ENCODE results near the gene SPAG6. TPM values are rescaled to one million over a fixed set of nuclear protein-coding genes. Genes with fewer than 3 reads are reported as not detected.

SPAG6 gene
- total RNA-seq, 1 experiment from 2014 or later = 0.79 TPM

DNA sequence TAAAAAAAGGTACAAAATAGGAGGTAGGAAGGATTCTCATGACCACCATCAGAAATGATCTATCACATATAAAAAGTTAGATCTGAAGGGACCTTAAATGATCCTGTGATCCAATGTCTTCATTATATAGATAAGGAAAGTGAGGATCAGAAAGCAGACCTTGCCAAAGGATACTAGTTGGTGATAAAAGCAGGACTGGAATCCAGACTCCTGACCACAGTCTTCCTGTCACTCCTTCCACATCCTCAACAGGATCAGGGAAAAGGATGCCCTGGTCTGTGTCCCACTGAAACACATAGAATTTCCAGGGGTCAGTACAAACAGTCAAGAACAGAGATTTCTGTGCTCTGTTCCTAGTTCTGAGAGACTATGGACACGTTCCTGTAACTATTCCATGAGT, 97.2 kb downstream of the SPAG6 start:
- TF ChIP-seq, protein P1, sequence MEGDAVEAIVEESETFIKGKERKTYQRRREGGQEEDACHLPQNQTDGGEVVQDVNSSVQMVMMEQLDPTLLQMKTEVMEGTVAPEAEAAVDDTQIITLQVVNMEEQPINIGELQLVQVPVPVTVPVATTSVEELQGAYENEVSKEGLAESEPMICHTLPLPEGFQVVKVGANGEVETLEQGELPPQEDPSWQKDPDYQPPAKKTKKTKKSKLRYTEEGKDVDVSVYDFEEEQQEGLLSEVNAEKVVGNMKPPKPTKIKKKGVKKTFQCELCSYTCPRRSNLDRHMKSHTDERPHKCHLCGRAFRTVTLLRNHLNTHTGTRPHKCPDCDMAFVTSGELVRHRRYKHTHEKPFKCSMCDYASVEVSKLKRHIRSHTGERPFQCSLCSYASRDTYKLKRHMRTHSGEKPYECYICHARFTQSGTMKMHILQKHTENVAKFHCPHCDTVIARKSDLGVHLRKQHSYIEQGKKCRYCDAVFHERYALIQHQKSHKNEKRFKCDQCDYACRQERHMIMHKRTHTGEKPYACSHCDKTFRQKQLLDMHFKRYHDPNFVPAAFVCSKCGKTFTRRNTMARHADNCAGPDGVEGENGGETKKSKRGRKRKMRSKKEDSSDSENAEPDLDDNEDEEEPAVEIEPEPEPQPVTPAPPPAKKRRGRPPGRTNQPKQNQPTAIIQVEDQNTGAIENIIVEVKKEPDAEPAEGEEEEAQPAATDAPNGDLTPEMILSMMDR (IDR thresholded peaks at IDR 0.05; ENCODE audit: insufficient read depth in 1 of 2, low read depth in 1 of 2, low read length in 1 of 2, severe bottlenecking in 1 of 2, unreplicated experiment in 1 of 2) = no peak
- intact Hi-C loops (cut with micrococcal nuclease; ENCODE audit: unreplicated experiment) = no loop called here

DNA sequence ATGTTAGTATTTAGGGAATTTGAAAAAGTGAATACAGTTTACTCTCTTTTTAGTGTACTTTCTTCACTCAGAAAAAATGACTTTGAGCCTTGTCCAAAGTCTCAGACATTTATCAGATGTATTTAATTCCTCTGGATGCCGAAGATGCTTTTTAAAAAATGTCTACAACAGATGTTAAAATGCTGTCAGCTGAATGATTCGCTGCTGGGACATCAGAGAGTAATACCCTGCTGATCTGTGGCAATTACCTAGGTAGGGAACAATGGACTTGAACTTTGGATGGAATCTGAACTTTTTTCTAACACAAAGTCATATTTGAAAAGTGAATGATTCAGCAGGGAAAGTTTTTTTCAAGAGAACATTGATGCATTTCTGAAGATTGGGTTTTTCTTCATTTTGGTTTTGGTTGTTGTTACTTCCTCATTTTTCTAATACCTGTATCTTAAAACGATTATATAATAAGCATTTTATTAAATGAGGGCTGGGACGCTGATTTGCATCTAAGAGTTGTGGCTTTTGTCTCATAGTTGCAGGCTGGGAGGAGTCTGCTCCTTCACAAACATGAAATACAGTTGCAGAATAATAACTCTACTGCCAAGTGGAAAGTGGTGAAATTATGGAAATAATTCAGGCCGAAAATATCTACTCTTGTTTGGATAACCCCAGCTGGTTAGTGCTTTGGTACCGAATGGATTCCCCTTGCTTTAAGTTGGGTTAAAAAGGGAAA, 98.0 kb downstream of the SPAG6 start:
- Mint-ChIP-seq H3K4me1 (ENCODE audit: low read depth, unreplicated experiment) (peaks cover 71% of the 10 kb centered on the region), H3K27me3 (ENCODE audit: insufficient read depth, unreplicated experiment) (no peaks in the 10 kb centered on the region), H3K27ac (ENCODE audit: unreplicated experiment) (no peak overlapping the region), H3K4me3 (ENCODE audit: unreplicated experiment) (no peak overlapping the region), H3K36me3 (ENCODE audit: insufficient read depth, unreplicated experiment) (no peaks in the 10 kb centered on the region), H3K9me3 (ENCODE audit: unreplicated experiment) (no peaks in the 10 kb centered on the region)
- CTCF ChIA-PET = no interaction called here
- Histone ChIP-seq H3K27me3 (replicated peaks; ENCODE audit: control insufficient read depth, insufficient read depth, low read length) (no peaks in the 10 kb centered on the region), H3K4me3 (ENCODE audit: low read depth, low read length) (no peak overlapping the region), H3K4me1 (peaks cover 56% of the 10 kb centered on the region), H3K9me3 (no peaks in the 10 kb centered on the region), H3K36me3 (ENCODE audit: control insufficient read depth, insufficient read depth, low read length) (no peaks in the 10 kb centered on the region)
- POLR2A ChIA-PET = no interaction called here
- intact Hi-C loops (cut with micrococcal nuclease; ENCODE audit: unreplicated experiment) = no loop called here
- TF ChIP-seq, protein P1 (IDR thresholded peaks at IDR 0.05; ENCODE audit: insufficient read depth in 1 of 2, low read depth in 1 of 2, low read length in 1 of 2, severe bottlenecking in 1 of 2, unreplicated experiment in 1 of 2) = no peak
- no peak for DNase-seq
- BruUV-seq (replicated peaks) = no TSS peak

More for the DNA sequence above, 97.2 kb downstream of the SPAG6 start:
- DNase-seq = no peak
- no peaks in the 10 kb centered on the region for H3K36me3 ChIP-seq (ENCODE audit: control insufficient read depth, insufficient read depth, low read length)
- ChIA-PET CTCF (no interaction called here), POLR2A (no interaction called here)
- no peaks in the 10 kb centered on the region for H3K9me3 ChIP-seq
- BruUV-seq (replicated peaks) = no TSS peak
- H3K4me1 ChIP-seq = peaks cover 59% of the 10 kb centered on the region
- H3K27ac Mint-ChIP-seq (ENCODE audit: unreplicated experiment) = no peak overlapping the region
- H3K27me3 Mint-ChIP-seq (ENCODE audit: insufficient read depth, unreplicated experiment) = no peaks in the 10 kb centered on the region
- peaks cover 64% of the 10 kb centered on the region for H3K4me1 Mint-ChIP-seq (ENCODE audit: low read depth, unreplicated experiment)
- no peaks in the 10 kb centered on the region for H3K27me3 ChIP-seq (replicated peaks; ENCODE audit: control insufficient read depth, insufficient read depth, low read length)
- H3K4me3 Mint-ChIP-seq (ENCODE audit: unreplicated experiment) = no peak overlapping the region
- H3K9me3 Mint-ChIP-seq (ENCODE audit: unreplicated experiment) = no peaks in the 10 kb centered on the region
- no peaks in the 10 kb centered on the region for H3K36me3 Mint-ChIP-seq (ENCODE audit: insufficient read depth, unreplicated experiment)
- no peak overlapping the region for H3K4me3 ChIP-seq (ENCODE audit: low read depth, low read length)

DNA sequence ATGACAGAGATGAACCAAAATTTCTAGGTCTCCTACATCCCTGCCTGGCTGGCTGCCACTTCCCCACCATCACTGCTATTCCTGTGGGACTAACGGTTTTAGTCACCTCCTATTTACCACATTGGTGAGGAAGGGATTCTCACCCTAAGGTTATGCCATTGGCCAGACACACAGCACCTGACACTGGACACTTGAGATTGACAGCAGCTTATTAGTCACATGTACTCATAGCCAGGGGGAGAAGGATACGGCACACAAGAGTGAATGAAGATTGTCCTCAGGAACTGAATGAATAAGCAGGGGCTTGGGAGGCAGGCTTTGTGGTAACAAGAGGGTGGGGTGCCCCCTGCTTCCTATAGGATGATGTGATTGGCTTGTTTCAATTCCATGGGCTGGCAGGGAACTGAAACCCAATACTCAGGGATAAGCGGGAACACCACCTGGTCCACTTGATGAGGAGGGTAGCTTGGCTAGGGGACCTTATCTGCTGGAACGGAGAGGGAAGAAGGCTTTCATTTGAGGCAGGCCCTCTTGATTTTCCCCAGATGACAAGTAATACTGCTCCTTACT, 99.0 kb downstream of the SPAG6 start:
- H3K36me3 Mint-ChIP-seq (ENCODE audit: insufficient read depth, unreplicated experiment) = no peaks in the 10 kb centered on the region
- CTCF ChIA-PET = no interaction called here
- Histone ChIP-seq H3K27me3 (replicated peaks; ENCODE audit: control insufficient read depth, insufficient read depth, low read length) (no peaks in the 10 kb centered on the region), H3K36me3 (ENCODE audit: control insufficient read depth, insufficient read depth, low read length) (no peaks in the 10 kb centered on the region), H3K9me3 (no peaks in the 10 kb centered on the region), H3K4me3 (ENCODE audit: low read depth, low read length) (no peak overlapping the region), H3K4me1 (peaks cover 48% of the 10 kb centered on the region)
- no peak overlapping the region for H3K4me3 Mint-ChIP-seq (ENCODE audit: unreplicated experiment)
- no peaks in the 10 kb centered on the region for H3K27me3 Mint-ChIP-seq (ENCODE audit: insufficient read depth, unreplicated experiment)
- POLR2A ChIA-PET = no interaction called here
- H3K27ac Mint-ChIP-seq (ENCODE audit: unreplicated experiment) = no peak overlapping the region
- no peaks in the 10 kb centered on the region for H3K9me3 Mint-ChIP-seq (ENCODE audit: unreplicated experiment)
- no TSS peak for BruUV-seq (replicated peaks)
- peaks cover 65% of the 10 kb centered on the region for H3K4me1 Mint-ChIP-seq (ENCODE audit: low read depth, unreplicated experiment)
- intact Hi-C loops (cut with micrococcal nuclease; ENCODE audit: unreplicated experiment) = no loop called here
- TF ChIP-seq, protein P1 (IDR thresholded peaks at IDR 0.05; ENCODE audit: insufficient read depth in 1 of 2, low read depth in 1 of 2, low read length in 1 of 2, severe bottlenecking in 1 of 2, unreplicated experiment in 1 of 2) = no peak
- DNase-seq = no peak

Data from Caco-2 (cell line).